Colonic mucosa (tissue), 4 donors: ENCODE results near the gene HOMER2. TPM values are rescaled to one million over a fixed set of nuclear protein-coding genes. Genes with fewer than 3 reads are reported as not detected.
"Not testable (repeated sequence)": the region's sequence is repeated elsewhere in the genome, so short reads cannot be mapped to it uniquely, and the experiment has no call there.

Source experiments
- DNase-seq: peaks from one replicate; pipeline ENCODE4 v3.0.0-alpha.2; 2020
- H3K27ac ChIP-seq: fragments of 200-600 bp; one replicate; pipeline ENCODE4 v1.8.0; 2021
- H3K27me3 ChIP-seq: fragments of 200-600 bp; one replicate; pipeline ENCODE4 v1.8.0; 2021
- H3K36me3 ChIP-seq: fragments of 200-600 bp; one replicate; pipeline ENCODE4 v1.8.0; 2021
- H3K4me1 ChIP-seq: fragments of 200-600 bp; one replicate; pipeline ENCODE4 v1.8.0; 2021; ENCODE audit warnings: mild to moderate bottlenecking
- H3K4me3 ChIP-seq: fragments of 200-600 bp; one replicate; pipeline ENCODE4 v1.8.0; 2021
- H3K9ac ChIP-seq, 2 donors: one replicate each; pipeline ENCODE4 v1.7.0; 2013; ENCODE audit warnings: control low read depth in 2 of 2, low read depth in 2 of 2, low read length in 2 of 2
- H3K9me3 ChIP-seq: fragments of 200-600 bp; one replicate; pipeline ENCODE4 v1.8.0; 2021
- intact Hi-C: fragments of 100-400 bp; cut with DNase I; formaldehyde crosslinking; loops from one replicate; pipeline ENCODE4 v1.14.1; 2022
- total RNA-seq, 2 donors: library from RNA; stranded (reverse); fragmentation: NEBNext Ultra II Directional in 1 of 2; extraction: Animal tissue kit (Norgen Biotek cat#: 25700) in 1 of 2; gene quantifications; one replicate each; pipeline ENCODE4 v1.2.1, GENCODE V29; 2021
- TF ChIP-seq, protein P1 (sequence below): fragments of 200-600 bp; IDR thresholded peaks from one replicate; pipeline ENCODE4 v1.8.0; 2022; ENCODE audit warnings: antibody characterized with exemption, mild to moderate bottlenecking
- donor health status: healthy.
- donor health status: DM: no; HTN: no; CAD: no.
- donor health status: DM: no; HTN: no; CAD: no.

Gene HOMER2
- total RNA-seq, 2 donors from 2014 or later, result 2.4 to 3.1 TPM

DNA sequence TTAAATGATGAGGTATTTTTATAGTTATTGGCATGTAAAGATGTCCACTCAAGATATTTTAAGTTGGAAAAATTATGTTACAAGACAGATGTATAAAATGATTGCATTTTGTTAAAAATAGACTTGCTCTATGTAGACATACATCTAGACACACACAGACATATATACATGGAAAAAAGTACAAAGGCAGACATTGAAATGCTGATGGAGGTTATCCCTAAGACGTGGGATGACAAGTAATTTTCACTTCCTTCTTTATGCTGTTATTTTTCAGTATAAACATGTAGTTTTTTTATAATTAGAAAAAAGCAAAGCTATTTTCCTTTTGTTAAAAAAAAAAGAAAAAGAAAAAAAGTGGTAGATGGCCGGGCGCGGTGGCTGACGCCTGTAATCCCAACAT is 7.2 kb downstream of the HOMER2 start:
- Histone ChIP-seq H3K4me3 (no peak overlapping the region), H3K36me3 (no peaks in the 10 kb centered on the region), H3K4me1 (no peaks in the 10 kb centered on the region), H3K9ac (no peak overlapping the region), H3K27me3 (no peaks in the 10 kb centered on the region), H3K9me3 (no peaks in the 10 kb centered on the region), H3K27ac (no peak overlapping the region)
- TF ChIP-seq, protein P1, sequence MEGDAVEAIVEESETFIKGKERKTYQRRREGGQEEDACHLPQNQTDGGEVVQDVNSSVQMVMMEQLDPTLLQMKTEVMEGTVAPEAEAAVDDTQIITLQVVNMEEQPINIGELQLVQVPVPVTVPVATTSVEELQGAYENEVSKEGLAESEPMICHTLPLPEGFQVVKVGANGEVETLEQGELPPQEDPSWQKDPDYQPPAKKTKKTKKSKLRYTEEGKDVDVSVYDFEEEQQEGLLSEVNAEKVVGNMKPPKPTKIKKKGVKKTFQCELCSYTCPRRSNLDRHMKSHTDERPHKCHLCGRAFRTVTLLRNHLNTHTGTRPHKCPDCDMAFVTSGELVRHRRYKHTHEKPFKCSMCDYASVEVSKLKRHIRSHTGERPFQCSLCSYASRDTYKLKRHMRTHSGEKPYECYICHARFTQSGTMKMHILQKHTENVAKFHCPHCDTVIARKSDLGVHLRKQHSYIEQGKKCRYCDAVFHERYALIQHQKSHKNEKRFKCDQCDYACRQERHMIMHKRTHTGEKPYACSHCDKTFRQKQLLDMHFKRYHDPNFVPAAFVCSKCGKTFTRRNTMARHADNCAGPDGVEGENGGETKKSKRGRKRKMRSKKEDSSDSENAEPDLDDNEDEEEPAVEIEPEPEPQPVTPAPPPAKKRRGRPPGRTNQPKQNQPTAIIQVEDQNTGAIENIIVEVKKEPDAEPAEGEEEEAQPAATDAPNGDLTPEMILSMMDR, result no peak
- intact Hi-C loops, result no loop called here
- DNase-seq, result no peak

DNA sequence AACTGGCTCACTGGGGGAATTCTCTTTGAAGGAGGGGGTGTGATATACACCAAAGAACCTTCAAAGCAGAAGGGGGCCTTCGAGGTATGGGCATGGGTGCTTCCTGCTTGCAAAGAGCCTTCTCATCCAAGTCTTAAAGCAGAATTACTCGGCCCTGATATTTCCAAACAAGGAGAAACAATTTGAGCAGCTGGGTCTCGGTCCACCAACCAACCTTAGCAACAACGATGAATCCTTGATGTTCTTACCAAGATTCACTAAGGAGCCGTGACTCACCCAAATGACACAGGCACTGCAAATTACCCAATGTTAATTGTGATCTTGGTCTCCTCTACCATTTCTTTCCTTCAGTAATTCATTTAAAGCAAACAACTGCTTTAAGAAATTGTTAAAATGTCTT is 7.7 kb downstream of the HOMER2 start:
- no peaks in the 10 kb centered on the region for H3K9me3 ChIP-seq
- H3K9ac ChIP-seq, result no peak overlapping the region
- no peaks in the 10 kb centered on the region for H3K36me3 ChIP-seq
- H3K4me1 ChIP-seq, result no peaks in the 10 kb centered on the region
- no peaks in the 10 kb centered on the region for H3K27me3 ChIP-seq
- TF ChIP-seq, protein P1, result no peak
- no peak for DNase-seq
- intact Hi-C loops, result no loop called here
- H3K27ac ChIP-seq, result no peak overlapping the region
- H3K4me3 ChIP-seq, result no peak overlapping the region

DNA sequence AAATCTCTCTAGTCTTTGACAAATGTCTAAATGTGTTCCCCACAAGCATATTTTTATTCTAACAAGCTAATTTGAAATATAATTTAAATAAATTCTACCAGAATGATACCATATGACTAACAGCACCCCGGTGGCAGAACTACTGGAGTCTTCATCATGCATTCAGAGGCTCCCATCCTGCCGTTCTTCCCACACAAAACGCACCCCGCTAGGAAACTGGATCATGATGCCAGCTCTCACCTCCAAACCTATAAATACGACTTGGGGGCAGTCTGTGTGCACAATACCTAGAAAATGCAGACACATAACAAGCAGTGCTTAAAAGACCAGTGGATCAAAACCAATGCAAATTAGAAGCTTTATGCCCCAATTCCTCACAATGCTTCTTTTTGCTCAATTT is 8.5 kb downstream of the HOMER2 start:
- TF ChIP-seq, protein P1, result no peak
- H3K4me1 ChIP-seq, result no peaks in the 10 kb centered on the region
- H3K9ac ChIP-seq, result no peak overlapping the region
- intact Hi-C loops, result no loop called here
- no peaks in the 10 kb centered on the region for H3K27me3 ChIP-seq
- no peaks in the 10 kb centered on the region for H3K36me3 ChIP-seq
- no peak overlapping the region for H3K4me3 ChIP-seq
- DNase-seq, result no peak
- no peak overlapping the region for H3K27ac ChIP-seq
- H3K9me3 ChIP-seq, result no peaks in the 10 kb centered on the region

DNA sequence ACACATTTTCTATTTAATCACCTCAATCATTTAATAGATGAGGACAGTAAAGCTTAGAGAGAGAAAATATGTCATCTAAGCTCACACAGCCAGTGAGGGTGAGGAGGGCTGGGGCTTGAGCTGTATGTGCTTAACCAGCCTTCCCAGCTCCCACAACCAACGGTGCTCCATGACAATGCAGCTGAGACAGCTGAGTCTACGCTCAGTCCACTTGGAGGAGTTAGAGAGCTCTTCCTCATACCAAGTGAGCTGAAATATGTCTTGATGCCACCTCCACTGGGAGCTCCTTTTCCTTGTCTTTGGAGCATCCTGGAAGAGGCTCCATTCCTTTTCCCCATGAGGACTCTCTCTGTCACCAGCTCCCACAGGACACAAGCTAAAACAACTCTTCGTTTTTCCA is 9.3 kb downstream of the HOMER2 start:
- intact Hi-C loops, result no loop called here
- H3K4me3 ChIP-seq, result no peak overlapping the region
- no peaks in the 10 kb centered on the region for H3K9me3 ChIP-seq
- no peaks in the 10 kb centered on the region for H3K36me3 ChIP-seq
- no peaks in the 10 kb centered on the region for H3K27me3 ChIP-seq
- no peak overlapping the region for H3K27ac ChIP-seq
- H3K4me1 ChIP-seq, result no peaks in the 10 kb centered on the region
- TF ChIP-seq, protein P1, result no peak
- H3K9ac ChIP-seq, result no peak overlapping the region
- no peak for DNase-seq

DNA sequence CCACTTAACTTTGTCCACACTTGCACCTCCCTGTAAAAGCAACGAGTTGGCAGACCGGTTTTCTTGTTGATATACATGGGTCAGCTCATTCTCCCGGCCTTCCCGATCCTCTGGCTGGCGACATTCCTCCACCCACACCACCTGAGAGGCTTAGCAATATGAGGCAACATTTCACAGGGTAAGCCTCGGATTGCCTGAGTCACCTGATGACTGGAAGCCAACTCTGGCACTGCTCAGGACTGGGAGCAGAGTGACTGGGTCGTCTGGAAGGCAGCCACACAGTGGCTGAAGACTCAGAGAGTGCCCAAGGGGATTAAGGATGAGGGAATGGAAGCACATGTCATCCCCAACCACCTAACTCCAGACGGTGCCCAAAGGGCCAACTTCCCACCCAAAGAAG is 9.8 kb downstream of the HOMER2 start:
- no peaks in the 10 kb centered on the region for H3K4me1 ChIP-seq
- no peaks in the 10 kb centered on the region for H3K36me3 ChIP-seq
- intact Hi-C loops, result no loop called here
- TF ChIP-seq, protein P1, result no peak
- H3K9ac ChIP-seq, result no peak overlapping the region
- H3K27ac ChIP-seq, result no peak overlapping the region
- no peak overlapping the region for H3K4me3 ChIP-seq
- no peak for DNase-seq
- H3K27me3 ChIP-seq, result no peaks in the 10 kb centered on the region
- no peaks in the 10 kb centered on the region for H3K9me3 ChIP-seq

DNA sequence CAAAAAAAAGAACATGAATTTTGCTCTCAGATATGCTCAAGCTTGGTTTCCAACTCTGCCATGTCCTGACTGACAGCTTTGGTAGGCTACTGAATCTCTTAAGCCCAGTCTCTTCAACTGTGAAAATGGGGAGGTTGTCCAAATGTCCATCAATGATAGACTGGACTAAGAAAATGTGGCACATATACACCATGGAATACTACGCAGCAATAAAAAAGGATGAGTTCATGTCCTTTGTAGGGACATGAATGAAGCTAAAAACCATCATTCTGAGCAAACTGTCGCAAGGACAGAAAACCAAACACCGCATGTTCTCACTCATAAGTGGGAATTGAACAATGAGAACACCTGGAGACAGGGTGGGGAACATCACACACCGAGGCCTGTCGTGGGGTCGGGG is 12.8 kb downstream of the HOMER2 start:
- H3K4me1 ChIP-seq, H3K27ac ChIP-seq, intact Hi-C loops, H3K36me3 ChIP-seq, H3K4me3 ChIP-seq, DNase-seq, H3K9me3 ChIP-seq, H3K9ac ChIP-seq, H3K27me3 ChIP-seq: not testable (repeated sequence)
